Prostate gland (tissue), 2 donors: Measurements from ENCODE around the gene NOS1AP. TPM values are rescaled to one million over a fixed set of nuclear protein-coding genes. Genes with fewer than 3 reads are reported as not detected.
"Not testable (repeated sequence)": the region's sequence is repeated elsewhere in the genome, so short reads cannot be mapped to it uniquely, and the experiment has no call there.

Experiments
- DNase-seq: peaks from one replicate; pipeline ENCODE4 v3.0.0-alpha.2; 2019; ENCODE audit warnings: low spot score
- H3K27ac ChIP-seq, 2 donors: fragments of 200-600 bp; sonication (generic); 2 replicates each; pipeline ENCODE4 v1.5.1; 2017 to 2019
- H3K27me3 ChIP-seq: fragments of 200-600 bp; sonication (generic); replicated peaks from 2 replicates; pipeline ENCODE4 v1.5.1; 2019; ENCODE audit not compliant: insufficient read depth
- H3K36me3 ChIP-seq, 2 donors: fragments of 200-600 bp; sonication (generic); 1 replicate in 1 of 2; 2 replicates in 1 of 2; pipeline versions ENCODE4 v1.5.1 to v1.8.1; 2017 to 2019
- H3K4me1 ChIP-seq: fragments of 200-600 bp; sonication (generic); replicated peaks from 2 replicates; pipeline ENCODE4 v1.5.1; 2019
- H3K4me3 ChIP-seq, 2 donors: fragments of 200-600 bp; sonication (generic); 2 replicates each; pipeline ENCODE4 v1.5.1; 2017 to 2019
- H3K9me3 ChIP-seq: fragments of 200-600 bp; sonication (generic); 2 replicates; pipeline ENCODE4 v1.5.1; 2017
- POLR2A ChIP-seq: fragments of 450-650 bp; IDR thresholded peaks from one replicate; pipeline ENCODE4 v1.6.1; 2016; ENCODE audit warnings: antibody characterized with exemption, mild to moderate bottlenecking
- POLR2AphosphoS5 ChIP-seq: sonication (generic); formaldehyde crosslinking; IDR thresholded peaks from one replicate; pipeline ENCODE4 v1.6.1; 2017; ENCODE audit warnings: antibody characterized with exemption
- WGBS: methylation state at CpG from one replicate; pipeline ENCODE4 v1.1.5; 2018; 5-methylcytosine and 5-hydroxymethylcytosine counted together
- intact Hi-C: fragments of 100-400 bp; cut with DNase I; formaldehyde crosslinking; loops from one replicate; pipeline ENCODE4 v1.14.2; 2022
- total RNA-seq, 2 donors: library from RNA; depleted of rRNA; stranded (reverse); fragments of >200 nt; gene quantifications; one replicate each; pipeline ENCODE4 v1.1.0, GENCODE V29; 2016
- TF ChIP-seq, protein P1 (sequence below), 4 experiments: fragments of 200-600 bp in 2 of 4; fragments of 450-650 bp in 2 of 4; sonication (generic) in 2 of 4; IDR thresholded peaks; 1 replicate in 3 of 4; 2 replicates in 1 of 4; pipeline ENCODE4 v1.5.1; 2016 to 2019; ENCODE audit warnings: antibody characterized with exemption in 4 of 4, mild to moderate bottlenecking in 2 of 4, moderate library complexity in 2 of 4

The NOS1AP gene
- total RNA-seq, 2 donors from 2014 or later: 9.9 to 11.0 TPM

DNA sequence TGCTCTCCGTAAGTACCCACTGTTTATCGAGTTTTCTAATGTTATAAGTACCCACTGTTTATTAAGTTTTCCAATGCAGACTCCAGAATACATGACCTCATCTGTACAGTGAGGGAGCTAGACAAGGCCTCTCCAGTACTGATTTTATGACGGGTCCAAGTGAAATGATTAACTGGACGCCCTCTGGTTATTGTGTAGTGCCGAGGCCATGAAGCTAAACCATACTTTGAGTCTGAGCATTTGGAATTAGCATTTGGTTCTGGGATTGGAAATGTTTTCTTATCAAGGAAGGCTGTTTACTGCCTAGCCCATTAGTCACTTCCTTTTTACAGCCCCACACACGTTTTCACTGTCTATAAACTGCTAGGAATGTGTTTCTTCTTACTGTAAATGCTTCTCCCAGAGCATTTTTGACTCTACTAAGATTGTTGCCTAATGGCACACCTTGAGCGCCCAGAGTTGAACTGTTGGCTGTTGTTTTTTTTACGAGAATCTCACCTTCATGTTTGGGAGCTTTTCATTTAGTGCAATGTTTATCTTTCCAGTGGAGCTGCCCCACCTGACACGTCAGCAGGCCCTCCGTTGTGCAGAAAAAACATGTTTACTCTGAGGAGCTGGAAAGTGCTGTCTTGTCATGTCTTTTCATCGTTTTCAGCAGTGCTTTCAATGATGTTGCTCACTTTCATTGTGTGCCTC lies 280.3 kb downstream of the NOS1AP start:
- H3K27me3 ChIP-seq: no peaks in the 10 kb centered on the region
- no peaks in the 10 kb centered on the region for H3K9me3 ChIP-seq
- TF ChIP-seq POLR2A (no peak), POLR2AphosphoS5 (peak; percentile 43)
- DNase-seq: no peak
- 48% methylated on average over 11 of the region's 11 CpGs for WGBS
- no peaks in the 10 kb centered on the region for H3K4me1 ChIP-seq
- no peak overlapping the region for H3K27ac ChIP-seq
- intact Hi-C loops: loop anchor here (10.0 kb wide), 1 partner anchor 955 kb away; no protein-coding TSS in a partner anchor
- H3K4me3 ChIP-seq: no peak overlapping the region
- H3K36me3 ChIP-seq: no peaks in the 10 kb centered on the region

DNA sequence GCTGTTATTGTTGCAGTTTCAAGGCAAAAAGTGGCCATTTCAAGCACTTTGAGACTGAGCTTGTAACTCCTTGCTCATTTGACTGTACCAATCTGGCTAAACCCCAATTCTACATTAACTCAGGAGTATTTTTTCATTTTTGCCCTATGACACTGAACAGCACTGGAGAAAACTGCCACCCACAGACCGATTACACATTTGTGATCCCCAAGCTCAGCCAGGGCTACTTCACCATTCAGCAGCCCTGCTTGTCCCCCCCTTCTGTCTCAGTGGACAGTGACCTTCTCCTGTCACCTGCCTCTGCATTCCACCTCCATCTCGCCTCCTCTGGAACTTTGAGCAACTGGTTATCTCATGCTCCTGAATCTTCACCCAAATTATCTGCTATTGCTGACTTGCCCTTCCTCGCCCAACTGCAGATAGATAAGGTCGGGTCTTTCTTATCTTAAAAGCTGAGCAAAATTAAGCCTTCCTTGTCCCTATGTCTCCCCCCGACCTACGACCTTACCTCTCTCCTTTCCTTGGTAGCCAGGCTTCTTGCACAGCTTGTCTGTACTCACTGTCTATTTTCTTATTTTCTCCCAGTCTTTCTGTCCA lies 281.9 kb downstream of the NOS1AP start:
- intact Hi-C loops: loop anchor here (10.0 kb wide), 1 partner anchor 953 kb away; no protein-coding TSS in a partner anchor
- Histone ChIP-seq H3K27ac (no peak overlapping the region), H3K4me1 (no peaks in the 10 kb centered on the region), H3K4me3 (no peak overlapping the region), H3K27me3 (no peaks in the 10 kb centered on the region), H3K9me3 (no peaks in the 10 kb centered on the region), H3K36me3 (no peaks in the 10 kb centered on the region)
- WGBS: 88% methylated on average over 6 of the region's 6 CpGs
- no peak for DNase-seq
- TF ChIP-seq POLR2A (no peak), POLR2AphosphoS5 (no peak)
- TF ChIP-seq, protein P1, sequence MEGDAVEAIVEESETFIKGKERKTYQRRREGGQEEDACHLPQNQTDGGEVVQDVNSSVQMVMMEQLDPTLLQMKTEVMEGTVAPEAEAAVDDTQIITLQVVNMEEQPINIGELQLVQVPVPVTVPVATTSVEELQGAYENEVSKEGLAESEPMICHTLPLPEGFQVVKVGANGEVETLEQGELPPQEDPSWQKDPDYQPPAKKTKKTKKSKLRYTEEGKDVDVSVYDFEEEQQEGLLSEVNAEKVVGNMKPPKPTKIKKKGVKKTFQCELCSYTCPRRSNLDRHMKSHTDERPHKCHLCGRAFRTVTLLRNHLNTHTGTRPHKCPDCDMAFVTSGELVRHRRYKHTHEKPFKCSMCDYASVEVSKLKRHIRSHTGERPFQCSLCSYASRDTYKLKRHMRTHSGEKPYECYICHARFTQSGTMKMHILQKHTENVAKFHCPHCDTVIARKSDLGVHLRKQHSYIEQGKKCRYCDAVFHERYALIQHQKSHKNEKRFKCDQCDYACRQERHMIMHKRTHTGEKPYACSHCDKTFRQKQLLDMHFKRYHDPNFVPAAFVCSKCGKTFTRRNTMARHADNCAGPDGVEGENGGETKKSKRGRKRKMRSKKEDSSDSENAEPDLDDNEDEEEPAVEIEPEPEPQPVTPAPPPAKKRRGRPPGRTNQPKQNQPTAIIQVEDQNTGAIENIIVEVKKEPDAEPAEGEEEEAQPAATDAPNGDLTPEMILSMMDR (IDR thresholded peaks at IDR 0.05): no peak

DNA sequence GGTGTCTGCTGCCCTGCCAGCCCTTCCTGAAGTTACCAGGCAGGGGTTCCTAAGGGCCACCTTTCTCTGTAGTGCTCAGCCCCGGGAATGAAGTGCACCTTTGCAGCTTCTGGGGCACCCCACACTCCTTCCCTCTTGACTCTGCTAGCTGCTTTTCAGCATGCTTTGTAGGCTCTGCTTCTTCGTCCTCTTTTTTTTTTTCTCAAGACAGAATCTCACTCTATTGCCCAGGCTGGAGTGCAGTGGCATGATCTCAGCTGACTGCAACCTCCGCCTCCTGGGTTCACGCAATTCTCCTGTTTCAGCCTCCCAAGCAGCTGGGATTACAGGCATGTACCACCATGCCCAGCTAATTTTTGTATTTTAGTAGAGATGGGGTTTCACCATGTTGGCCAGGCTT lies 282.4 kb downstream of the NOS1AP start:
- H3K4me1 ChIP-seq, H3K4me3 ChIP-seq, H3K27me3 ChIP-seq, DNase-seq, H3K9me3 ChIP-seq, H3K27ac ChIP-seq, H3K36me3 ChIP-seq: not testable (repeated sequence)
- 93% methylated on average over 3 of the region's 4 CpGs for WGBS
- intact Hi-C loops: loop anchor here (10.0 kb wide), 1 partner anchor 953 kb away; no protein-coding TSS in a partner anchor

DNA sequence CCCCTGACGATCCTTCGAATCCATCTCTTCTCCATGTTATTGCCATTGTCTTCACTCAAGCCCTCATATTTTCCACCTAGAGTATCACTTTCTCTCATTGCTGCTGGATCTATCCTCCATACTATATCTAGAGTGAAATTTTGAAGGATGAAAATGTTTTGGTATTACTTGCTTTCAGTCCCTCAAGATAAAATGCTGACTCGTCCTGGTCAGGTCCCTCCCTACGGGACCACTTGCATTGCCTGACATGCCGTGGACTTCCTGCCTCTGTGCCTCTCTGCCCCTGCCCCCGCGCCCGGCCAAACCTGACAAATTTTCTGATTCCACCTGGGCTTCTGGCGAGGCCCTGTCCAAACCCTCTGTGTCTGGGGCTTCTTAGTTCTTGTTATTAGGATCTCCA lies 283.6 kb downstream of the NOS1AP start:
- Histone ChIP-seq H3K27ac (peak overlapping the region in 1 of 2 donors; percentile 26), H3K4me3 (no peak overlapping the region), H3K27me3 (no peaks in the 10 kb centered on the region), H3K9me3 (no peaks in the 10 kb centered on the region), H3K4me1 (no peaks in the 10 kb centered on the region), H3K36me3 (no peaks in the 10 kb centered on the region)
- intact Hi-C loops: loop anchor here (10.0 kb wide), 1 partner anchor 952 kb away; no protein-coding TSS in a partner anchor
- no peak for DNase-seq
- TF ChIP-seq POLR2A (no peak), POLR2AphosphoS5 (no peak)
- TF ChIP-seq, protein P1 (IDR thresholded peaks at IDR 0.05): no peak
- WGBS: 91% methylated on average over 9 of the region's 9 CpGs

DNA sequence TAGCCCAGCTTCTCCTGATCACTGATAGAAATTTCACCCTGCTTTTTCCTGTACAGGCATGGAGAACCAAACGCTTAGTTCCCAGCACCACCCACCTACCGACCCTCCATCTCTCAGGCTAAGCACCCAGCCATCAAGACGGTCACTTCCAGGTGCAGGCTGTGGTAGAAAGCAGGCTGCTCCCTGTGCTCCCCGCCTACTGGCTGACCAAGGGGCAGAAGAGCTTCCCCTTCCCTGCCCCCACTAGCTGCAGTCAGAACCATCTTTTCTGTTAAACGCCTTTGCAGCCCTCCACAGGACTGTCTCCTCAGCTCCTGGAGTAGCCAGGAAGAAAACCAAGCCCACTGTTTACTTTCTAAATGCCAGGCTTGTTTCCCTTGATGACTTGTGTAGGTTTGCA lies 284.2 kb downstream of the NOS1AP start:
- TF ChIP-seq, protein P1 (IDR thresholded peaks at IDR 0.05): no peak
- TF ChIP-seq POLR2AphosphoS5: peak; percentile 59
- Histone ChIP-seq H3K4me3 (no peak overlapping the region), H3K4me1 (no peaks in the 10 kb centered on the region), H3K36me3 (no peaks in the 10 kb centered on the region), H3K27ac (peak overlapping the region in 1 of 2 donors; percentile 26), H3K9me3 (no peaks in the 10 kb centered on the region), H3K27me3 (no peaks in the 10 kb centered on the region)
- DNase-seq: no peak
- intact Hi-C loops: loop anchor here (10.0 kb wide), 1 partner anchor 951 kb away; no protein-coding TSS in a partner anchor
- 66% methylated on average over 5 of the region's 5 CpGs for WGBS
